Measurements from ENCODE around the gene RAD51B.

- TF ChIP-seq ZNF140 (tag by site-specific recombination; IDR thresholded peaks at IDR 0.05) (no peak), CTCF (tag by site-specific recombination; IDR thresholded peaks at IDR 0.05) (no peak), ZBTB1 (tag by site-specific recombination; IDR thresholded peaks at IDR 0.05) (no peak), ZBTB20 (tag by site-specific recombination; IDR thresholded peaks at IDR 0.05) (no peak), ZNF433 (tag by site-specific recombination; IDR thresholded peaks at IDR 0.05; ENCODE audit: low read depth) (no peak), PRDM1 (tag by site-specific recombination; IDR thresholded peaks at IDR 0.05) (no peak), KLF10 (tag by site-specific recombination; IDR thresholded peaks at IDR 0.05) (no peak), ZNF768 (tag by site-specific recombination; IDR thresholded peaks at IDR 0.05) (no peak)
These were observed 180.3 kb downstream of the RAD51B start for GRCh38 chr14:67999705-68000384.

Measured in HEK293 (cell line).